HG03575 (cell line): ENCODE measurements around the gene FUT1.

Source experiments
- ATAC-seq: cut with Tn5 transposase; IDR thresholded peaks from one replicate; pipeline ENCODE4 v1.9.1; 2021; ENCODE audit not compliant: unreplicated experiment, insufficient number of reproducible peaks, low FRiP score; ENCODE audit errors: extremely low read depth

The FUT1 gene

GRCh38 chr19:48746110-48746509, 6.3 kb downstream of the FUT1 start:
- ATAC-seq, result no peak

- ATAC-seq, result no peak
These were observed 7.0 kb downstream of the FUT1 start for GRCh38 chr19:48745208-48745995.

GRCh38 chr19:48742096-48742495, 10.3 kb downstream of the FUT1 start:
- ATAC-seq, result no peak

GRCh38 chr19:48741129-48741999, 11.1 kb downstream of the FUT1 start:
- ATAC-seq, result no peak

- ATAC-seq, result no peak
These were observed 12.1 kb downstream of the FUT1 start, which contains the start of gene RASIP1 for GRCh38 chr19:48740164-48740972. TSS of gene RASIP1 (minus strand) at chr19:48740610. CDS start at chr19:48740282, 328 bp downstream.

GRCh38 chr19:48739404-48740163, 12.9 kb downstream of the FUT1 start:
- ATAC-seq, result no peak

- ATAC-seq, result no peak
These were observed 13.7 kb downstream of the FUT1 start for GRCh38 chr19:48738557-48739403.

- ATAC-seq, result no peak
These were observed 15.0 kb downstream of the FUT1 start for GRCh38 chr19:48737360-48737998.

- no peak for ATAC-seq
These were observed 17.3 kb downstream of the FUT1 start for GRCh38 chr19:48735031-48735615.

- ATAC-seq, result no peak
These were observed 17.8 kb downstream of the FUT1 start for GRCh38 chr19:48734625-48735024.

- ATAC-seq, result no peak
These were observed 21.0 kb downstream of the FUT1 start for GRCh38 chr19:48731452-48731851.

GRCh38 chr19:48728911-48729664, 23.4 kb downstream of the FUT1 start:
- ATAC-seq, result no peak

GRCh38 chr19:48726556-48726955, 25.9 kb downstream of the FUT1 start:
- no peak for ATAC-seq

- ATAC-seq, result no peak
These were observed 27.4 kb downstream of the FUT1 start for GRCh38 chr19:48724796-48725753.

GRCh38 chr19:48722196-48722708, 30.2 kb downstream of the FUT1 start:
- no peak for ATAC-seq
